Epithelial cell of esophagus (primary cell): Measurements from ENCODE around the gene AMPD3.

Experiments
- DNase-seq: peaks from one replicate; pipeline ENCODE4 v3.0.0; 2010; ENCODE audit warnings: low read depth
- H3K4me3 ChIP-seq: 2 replicates; pipeline ENCODE4 v1.5.1; 2011; ENCODE audit warnings: mild to moderate bottlenecking, low read length, control low read depth
- TF ChIP-seq, protein P1 (sequence below): IDR thresholded peaks from 2 replicates; pipeline ENCODE4 v1.5.1; 2011; ENCODE audit warnings: low read depth, mild to moderate bottlenecking, low read length, control low read depth, inconsistent platforms; ENCODE audit not compliant: insufficient read depth; ENCODE audit errors: missing control alignments

AMPD3 gene

DNA sequence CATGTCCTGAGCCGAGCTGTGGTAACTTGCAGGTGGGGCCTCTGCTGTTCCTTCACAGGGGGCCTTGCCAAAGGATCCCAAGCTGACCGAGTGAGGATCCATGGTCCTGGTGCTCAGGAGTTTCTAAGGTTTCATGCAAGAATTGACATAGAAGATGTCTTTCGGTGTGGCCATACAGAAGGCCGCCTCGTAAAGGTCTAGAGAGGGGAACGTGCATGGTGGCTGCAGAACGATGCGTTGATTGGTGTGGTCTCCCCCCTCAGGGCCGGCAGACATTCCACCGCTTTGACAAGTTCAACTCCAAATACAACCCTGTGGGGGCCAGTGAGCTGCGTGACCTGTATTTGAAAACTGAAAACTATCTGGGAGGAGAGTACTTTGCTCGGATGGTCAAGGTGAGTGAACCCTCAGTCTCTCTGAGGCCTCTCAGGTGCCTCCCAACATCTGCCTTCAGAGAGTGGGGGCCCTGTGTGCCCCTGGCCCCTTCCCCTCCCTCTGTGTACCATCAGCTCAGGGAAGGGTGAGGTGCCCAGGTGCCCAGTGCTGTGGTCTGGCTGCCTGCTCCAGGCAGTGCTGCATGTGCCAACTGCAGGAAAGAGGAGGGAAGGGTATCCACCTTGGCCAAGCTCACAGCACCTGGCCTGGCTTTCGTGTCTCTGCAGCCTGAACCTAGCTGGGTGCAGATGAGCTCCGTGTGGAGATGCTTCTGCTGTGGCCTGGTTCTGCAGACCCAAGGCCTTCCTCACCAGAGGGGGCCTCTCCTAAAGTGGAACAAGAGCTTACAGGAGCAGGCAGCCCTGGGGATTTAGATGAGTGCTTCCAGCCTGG, 39.8 kb downstream of the AMPD3 start:
- TF ChIP-seq, protein P1, sequence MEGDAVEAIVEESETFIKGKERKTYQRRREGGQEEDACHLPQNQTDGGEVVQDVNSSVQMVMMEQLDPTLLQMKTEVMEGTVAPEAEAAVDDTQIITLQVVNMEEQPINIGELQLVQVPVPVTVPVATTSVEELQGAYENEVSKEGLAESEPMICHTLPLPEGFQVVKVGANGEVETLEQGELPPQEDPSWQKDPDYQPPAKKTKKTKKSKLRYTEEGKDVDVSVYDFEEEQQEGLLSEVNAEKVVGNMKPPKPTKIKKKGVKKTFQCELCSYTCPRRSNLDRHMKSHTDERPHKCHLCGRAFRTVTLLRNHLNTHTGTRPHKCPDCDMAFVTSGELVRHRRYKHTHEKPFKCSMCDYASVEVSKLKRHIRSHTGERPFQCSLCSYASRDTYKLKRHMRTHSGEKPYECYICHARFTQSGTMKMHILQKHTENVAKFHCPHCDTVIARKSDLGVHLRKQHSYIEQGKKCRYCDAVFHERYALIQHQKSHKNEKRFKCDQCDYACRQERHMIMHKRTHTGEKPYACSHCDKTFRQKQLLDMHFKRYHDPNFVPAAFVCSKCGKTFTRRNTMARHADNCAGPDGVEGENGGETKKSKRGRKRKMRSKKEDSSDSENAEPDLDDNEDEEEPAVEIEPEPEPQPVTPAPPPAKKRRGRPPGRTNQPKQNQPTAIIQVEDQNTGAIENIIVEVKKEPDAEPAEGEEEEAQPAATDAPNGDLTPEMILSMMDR = no peak
- DNase-seq = no peak
- no peak overlapping the region for H3K4me3 ChIP-seq

GRCh38 chr11:10495464-10495786, 40.4 kb downstream of the AMPD3 start:
- no peak for DNase-seq
- TF ChIP-seq, protein P1 = no peak
- H3K4me3 ChIP-seq = no peak overlapping the region

DNA sequence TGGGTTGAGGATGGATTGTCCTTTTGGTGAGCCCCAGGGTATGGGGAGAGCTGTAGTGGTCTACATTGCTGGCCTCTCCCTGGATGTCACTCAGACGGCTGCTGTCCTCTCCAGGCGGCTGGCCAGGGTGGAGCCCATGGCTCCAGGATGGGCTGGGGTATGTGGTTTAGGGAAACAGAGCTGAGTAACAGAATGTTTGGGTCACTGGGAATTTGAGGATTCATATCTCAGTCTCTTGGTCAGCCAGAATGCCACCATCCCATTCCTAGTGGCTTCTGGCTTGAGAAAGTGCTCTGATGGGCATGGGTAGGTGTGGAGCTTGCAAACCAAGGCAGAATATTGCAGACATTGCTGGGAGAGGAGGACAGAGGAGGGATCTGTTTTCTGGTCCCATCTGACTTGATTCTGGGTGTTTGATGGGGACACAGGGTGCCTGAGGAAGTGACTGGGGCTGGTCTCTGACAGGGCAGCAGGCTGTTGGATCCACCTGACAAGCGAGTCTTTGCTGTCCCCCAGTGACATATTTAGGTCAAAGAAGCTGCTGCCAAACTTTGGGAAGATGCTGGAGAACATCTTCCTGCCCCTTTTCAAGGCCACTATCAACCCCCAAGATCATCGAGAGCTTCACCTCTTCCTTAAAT, 41.4 kb downstream of the AMPD3 start:
- TF ChIP-seq, protein P1 = no peak
- no peak overlapping the region for H3K4me3 ChIP-seq
- DNase-seq = no peak

DNA sequence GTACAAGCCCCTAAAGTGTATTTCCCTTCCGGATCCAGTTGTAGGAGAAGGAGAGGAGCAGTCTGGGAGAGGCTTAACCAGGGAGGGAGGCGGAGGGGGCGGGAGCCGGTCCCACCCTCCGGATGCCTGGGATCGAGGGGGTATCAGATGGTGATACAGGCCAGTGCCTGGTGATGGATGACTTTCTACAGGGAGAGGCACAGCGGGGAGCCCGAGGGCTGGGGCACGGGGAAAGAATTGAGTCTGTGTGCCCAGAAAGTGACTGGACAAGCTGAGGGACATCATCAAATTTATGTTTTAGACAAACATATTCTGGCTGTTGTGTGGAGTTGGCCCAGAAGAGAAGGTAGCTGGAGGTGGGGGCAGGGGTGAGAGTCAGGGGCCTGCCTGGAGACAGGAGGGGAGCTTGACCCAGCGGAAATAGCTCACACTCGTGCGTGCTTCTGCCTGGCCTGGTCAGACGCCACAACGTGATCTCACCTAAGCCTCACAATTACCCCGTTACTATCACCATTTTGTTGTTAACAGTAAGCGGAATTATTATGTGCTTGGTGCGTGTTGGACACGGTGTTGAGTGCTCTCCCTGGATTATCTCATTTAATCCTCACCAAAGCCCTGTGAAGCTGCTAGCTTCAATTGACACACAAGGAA, 42.4 kb downstream of the AMPD3 start:
- no peak for DNase-seq
- no peak overlapping the region for H3K4me3 ChIP-seq
- TF ChIP-seq, protein P1 = no peak

GRCh38 chr11:10498022-10498400, 42.9 kb downstream of the AMPD3 start:
- TF ChIP-seq, protein P1 = no peak
- H3K4me3 ChIP-seq = no peak overlapping the region
- no peak for DNase-seq

GRCh38 chr11:10498426-10499250, 43.6 kb downstream of the AMPD3 start:
- H3K4me3 ChIP-seq = no peak overlapping the region
- no peak for DNase-seq
- TF ChIP-seq, protein P1 = no peak
